ENCODE results near the gene HORMAD1.

DNA sequence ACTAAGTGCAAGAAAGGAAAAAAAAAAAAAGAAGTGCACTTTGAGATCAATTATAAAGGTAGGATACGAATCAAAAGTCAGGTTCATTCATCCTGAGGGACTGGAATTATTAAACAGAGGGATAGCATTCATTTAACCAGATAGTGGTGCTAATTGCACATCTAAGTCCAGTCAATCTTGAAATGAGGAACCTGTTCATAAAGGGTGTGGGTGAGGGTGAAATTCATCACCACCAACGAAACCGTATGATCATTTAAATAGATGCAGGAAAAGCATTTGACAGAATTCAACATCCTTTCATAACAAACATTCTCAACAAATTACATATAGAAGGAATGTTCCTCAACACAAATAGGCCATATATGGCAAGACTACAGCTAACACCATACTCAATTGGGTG lies 39.3 kb upstream of the HORMAD1 start:
- TF ChIP-seq POLR2AphosphoS5 (IDR thresholded peaks at IDR 0.05; ENCODE audit: low read depth, low read length) (no peak), TAF1 (IDR thresholded peaks at IDR 0.05; ENCODE audit: borderline replicate concordance, insufficient read depth, low read length) (no peak)
